HepG2 (cell line): ENCODE measurements around the gene TCF7L2. TPM values are rescaled to one million over a fixed set of nuclear protein-coding genes. Genes with fewer than 3 reads are reported as not detected.
A peak's percentile ranks its signal among the peaks of the same experiment; 100 is the strongest.

Experiments
- ATAC-seq: fragments of 200-7000 bp; cut with Tn5 transposase; 3 replicates; pipeline ENCODE4 v1.9.1; 2020; ENCODE audit warnings: mild to moderate bottlenecking, moderate library complexity
- BruUV-seq: library from RNA; stranded (reverse); fragments of 400-500 nt; replicated peaks from 2 replicates; lab custom pipeline; 2021; lab: Mats Ljungman, UMichigan
- CTCF ChIA-PET: fragments of 300-600 bp; formaldehyde crosslinking; extraction: SDS; loops from one replicate; lab custom pipeline; 2021; ENCODE audit warnings: low total read pairs, inconsistent platforms, low intra/inter-chr PET ratio; lab: Yijun Ruan, JAX
- POLR2A ChIA-PET: fragments of 350-600 bp; sonication (Branson Sonifier 250); formaldehyde crosslinking; loops from one replicate; lab custom pipeline; 2020; ENCODE audit warnings: antibody characterized with exemption, inconsistent platforms; lab: Yijun Ruan, JAX
- DNase-seq: peaks from one replicate; pipeline ENCODE4 v3.0.0-alpha.2; 2015; ENCODE audit warnings: low spot score
- FAIRE-seq: peaks from 3 replicates; lab custom pipeline; 2011; peaks lifted over from hg19 to GRCh38; lab: Jason Lieb, UNC
- H2AFZ ChIP-seq: one replicate; pipeline ENCODE4 v1.6.1; 2011; ENCODE audit warnings: low read length, inconsistent platforms
- H3K27ac ChIP-seq: fragments of 300-600 bp; 3 replicates; pipeline ENCODE4 v1.8.0; 2011; ENCODE audit warnings: mixed run types, mild to moderate bottlenecking, mixed read lengths, low read length, inconsistent platforms; ENCODE audit not compliant: insufficient read depth; ENCODE audit errors: extremely low read length
- H3K27me3 ChIP-seq, 2 experiments: fragments of 200-600 bp in 1 of 2; 2 replicates in 1 of 2; 3 replicates in 1 of 2; pipeline versions ENCODE4 v1.6.0 to v1.8.0; 2011; ENCODE audit warnings: low read length in 2 of 2, mild to moderate bottlenecking in 2 of 2, moderate library complexity in 2 of 2, inconsistent platforms in 1 of 2; ENCODE audit not compliant: insufficient read depth in 2 of 2, control insufficient read depth in 1 of 2
- H3K36me3 ChIP-seq, 2 experiments: fragments of 200-600 bp in 1 of 2; replicated peaks in 1 of 2; 2 replicates in 1 of 2; 3 replicates in 1 of 2; pipeline versions ENCODE4 v1.5.1 to v1.8.0; 2011; ENCODE audit warnings: low read length in 2 of 2, inconsistent platforms in 1 of 2; ENCODE audit not compliant: insufficient read depth in 2 of 2, control insufficient read depth in 1 of 2
- H3K4me1 ChIP-seq: 2 replicates; pipeline ENCODE4 v1.5.1; 2012; ENCODE audit warnings: low read length, inconsistent platforms; ENCODE audit not compliant: insufficient read depth
- H3K4me2 ChIP-seq: 2 replicates; pipeline ENCODE4 v1.6.0; 2011; ENCODE audit warnings: low read depth, low read length, inconsistent platforms
- H3K4me3 ChIP-seq, 3 experiments: fragments of 200-600 bp in 1 of 3; sonication (generic), shearing (Covaris generic) in 1 of 3; replicated peaks in 1 of 3; 2 replicates each; pipeline ENCODE4 v1.5.1; 2011 to 2016; ENCODE audit warnings: low read length in 3 of 3, inconsistent platforms in 2 of 3, low read depth in 2 of 3, mild to moderate bottlenecking in 2 of 3, control low read depth in 1 of 3, mixed read lengths in 1 of 3; ENCODE audit not compliant: insufficient read depth in 1 of 3
- H3K79me2 ChIP-seq: one replicate; pipeline ENCODE4 v1.6.1; 2011; ENCODE audit warnings: low read length, inconsistent platforms; ENCODE audit not compliant: insufficient read depth
- H3K9ac ChIP-seq: 2 replicates; pipeline ENCODE4 v1.6.0; 2011; ENCODE audit warnings: mild to moderate bottlenecking, low read depth, low read length, inconsistent platforms; ENCODE audit not compliant: insufficient read depth
- H3K9me3 ChIP-seq: 2 replicates; pipeline ENCODE4 v1.5.1; 2012; ENCODE audit warnings: mild to moderate bottlenecking, low read length
- H4K20me1 ChIP-seq: 2 replicates; pipeline ENCODE4 v1.6.0; 2011; ENCODE audit warnings: inconsistent platforms, mild to moderate bottlenecking, low read length, moderate library complexity; ENCODE audit not compliant: insufficient read depth
- HNRNPK ChIP-seq: fragments of 200-400 bp; formaldehyde crosslinking; IDR thresholded peaks from 2 replicates; pipeline ENCODE4 v1.6.1; 2018; ENCODE audit warnings: low read length, low read depth, moderate library complexity, mild to moderate bottlenecking; ENCODE audit not compliant: poor library complexity, severe bottlenecking
- RBFOX2 ChIP-seq: fragments of 200-400 bp; formaldehyde crosslinking; IDR thresholded peaks from 2 replicates; pipeline ENCODE4 v1.6.1; 2017; ENCODE audit warnings: low read depth, mild to moderate bottlenecking, low read length
- SAP130 ChIP-seq: IDR thresholded peaks from 2 replicates; pipeline ENCODE4 v1.6.1; 2016; ENCODE audit warnings: low read depth
- ZBTB8A ChIP-seq: sonication (generic); formaldehyde crosslinking; IDR thresholded peaks from 2 replicates; pipeline ENCODE4 v1.4.0; 2020; ENCODE audit warnings: mild to moderate bottlenecking, low read depth, missing genetic modification reagents, borderline replicate concordance
- ZNF44 ChIP-seq: sonication (generic); formaldehyde crosslinking; IDR thresholded peaks from 2 replicates; pipeline ENCODE4 v1.5.1; 2020; ENCODE audit warnings: mild to moderate bottlenecking, missing genetic modification reagents
- WGBS: methylation state at CpG from one replicate; pipeline ENCODE4 v1.1.6; 2017; ENCODE audit warnings: low lambda C conversion rate; 5-methylcytosine and 5-hydroxymethylcytosine counted together
- in situ Hi-C: cut with HindIII; loops from 2 replicates; pipeline ENCODE4 v1.10.0; 2017; ENCODE audit warnings: low pct_unique_long_range_greater_than_20kb; ENCODE audit not compliant: extremely low pct_ligation_motif_present
- intact Hi-C: fragments of 100-400 bp; cut with micrococcal nuclease; formaldehyde crosslinking; loops from one replicate; pipeline ENCODE4 v1.10.0; 2022; ENCODE audit not compliant: unreplicated experiment
- polyA plus RNA-seq, 8 experiments: library from polyadenylated mRNA; depleted of rRNA in 3 of 8; stranded (reverse) in 7 of 8; unstranded in 1 of 8; fragments of >200 nt; fragmentation: Illumina TruSeq in 4 of 8; extraction: Trizol in 4 of 8; gene quantifications; 2 replicates each; pipeline versions ENCODE4 v1.2.1 to v1.2.3, GENCODE V29; 2011 to 2016; ENCODE audit warnings: low read depth in 4 of 8, missing spikeins in 1 of 8, mixed read lengths in 1 of 8; ENCODE audit not compliant: insufficient read depth in 1 of 8
- total RNA-seq, 5 experiments: library from RNA; depleted of rRNA; stranded (reverse); fragments of >200 nt; fragmentation: Illumina TruSeq; extraction: Trizol; gene quantifications; 2 replicates each; pipeline ENCODE4 v1.2.3, GENCODE V29; 2016; ENCODE audit warnings: low read depth in 1 of 5

The TCF7L2 gene
- total and polyA plus RNA-seq, 2 of the 13 experiments (the other 11 are each of a cell fraction or from before 2014, with no cell fraction given): 3.9 to 13.7 TPM

GRCh38 chr10:112955582-112956421 lies 5.8 kb downstream of the TCF7L2 start:
- no peak for TF ChIP-seq ZNF44 (CRISPR knock-in tag)
- TF ChIP-seq SAP130: 0 out of 2 replicates have a peak, but pooled peaks have one; percentile 7
- H3K9ac ChIP-seq: peak overlapping the region; percentile 39; the same call in 1 of the 2 replicates
- H3K36me3 ChIP-seq: peaks cover 5 to 26% of the 10 kb centered on the region in 2 experiments
- H3K4me2 ChIP-seq: peak overlapping the region; percentile 95
- CTCF ChIA-PET: no interaction called here
- FAIRE-seq: no peak
- peaks cover 41% of the 10 kb centered on the region for H4K20me1 ChIP-seq
- WGBS: 52% methylated on average over 12 of the region's 12 CpGs
- no peak for DNase-seq
- no peak for ATAC-seq
- BruUV-seq: no TSS peak
- in situ Hi-C loops: loop anchor here (10.0 kb wide), 1 partner anchor 391 kb away; no protein-coding TSS in a partner anchor
- no peaks in the 10 kb centered on the region for H3K9me3 ChIP-seq
- no peaks in the 10 kb centered on the region; a peak in 1 of 5 replicates for H3K27me3 ChIP-seq
- H3K4me3 ChIP-seq: peak overlapping the region; percentile 17 to 95 (median 30); a peak in 5 of 6 replicates
- H3K79me2 ChIP-seq: peaks cover 93% of the 10 kb centered on the region
- intact Hi-C loops: loop anchor here (10.0 kb wide), 1 partner anchor 109 kb away; no protein-coding TSS in a partner anchor
- H3K27ac ChIP-seq: peak overlapping the region; percentile 5
- peaks cover 63% of the 10 kb centered on the region for H3K4me1 ChIP-seq
- POLR2A ChIA-PET: no interaction called here
- no peak overlapping the region for H2AFZ ChIP-seq

- no peak overlapping the region for H3K9ac ChIP-seq
- peaks cover 71% of the 10 kb centered on the region for H3K4me1 ChIP-seq
- no peak overlapping the region for H3K4me2 ChIP-seq
- peaks cover 7 to 26% of the 10 kb centered on the region in 2 experiments for H3K36me3 ChIP-seq
- no peak for ATAC-seq
- no peak overlapping the region for H3K4me3 ChIP-seq
- peaks cover 47% of the 10 kb centered on the region for H4K20me1 ChIP-seq
- H3K79me2 ChIP-seq: peaks cover 97% of the 10 kb centered on the region
- CTCF ChIA-PET: no interaction called here
- in situ Hi-C loops (loop anchor here (10.0 kb wide), 1 partner anchor 392 kb away; no protein-coding TSS in a partner anchor), intact Hi-C loops (loop anchor here (10.0 kb wide), 1 partner anchor 108 kb away; no protein-coding TSS in a partner anchor)
- POLR2A ChIA-PET: no interaction called here
- no peak for FAIRE-seq
- H2AFZ ChIP-seq: no peak overlapping the region
- BruUV-seq: no TSS peak
- H3K27ac ChIP-seq: no peak overlapping the region
- TF ChIP-seq ZBTB8A (CRISPR knock-in tag): no peak
- TF ChIP-seq RBFOX2: peak; percentile 43; the same call in 1 of the 2 replicates
- TF ChIP-seq HNRNPK: peak; percentile 41
- no peaks in the 10 kb centered on the region for H3K9me3 ChIP-seq
- no peaks in the 10 kb centered on the region; a peak in 1 of 5 replicates for H3K27me3 ChIP-seq
- 95% methylated on average over 10 of the region's 10 CpGs for WGBS
- DNase-seq: no peak
These were observed 6.7 kb downstream of the TCF7L2 start for GRCh38 chr10:112956631-112957350.
